HCT116 (cell line): ENCODE measurements around the gene TMPRSS3. TPM values are rescaled to one million over a fixed set of nuclear protein-coding genes. Genes with fewer than 3 reads are reported as not detected.

Experiments used
- ATAC-seq: fragments of 200-7000 bp; cut with Tn5 transposase; 2 replicates; pipeline ENCODE4 v1.9.1; 2020; ENCODE audit warnings: mild to moderate bottlenecking, moderate library complexity
- BruUV-seq: library from RNA; stranded (reverse); fragments of 400-500 nt; replicated peaks from 2 replicates; lab custom pipeline; 2021; lab: Mats Ljungman, UMichigan
- CTCF ChIA-PET: fragments of 300-600 bp; sonication (Branson Sonifier 250); formaldehyde crosslinking; loops from one replicate; lab custom pipeline; 2021; ENCODE audit warnings: antibody characterized with exemption; lab: Charles Lee
- POLR2A ChIA-PET: fragments of 300-600, 350-600 bp; sonication (Branson Sonifier 250); formaldehyde crosslinking; loops from one replicate; lab custom pipeline; 2021; ENCODE audit warnings: antibody characterized with exemption; lab: Charles Lee
- RAD21 ChIA-PET, 2 experiments: fragments of 300-600 bp; sonication (Branson Sonifier 250); formaldehyde crosslinking; loops; one replicate each; lab custom pipeline; 2023; ENCODE audit warnings: low total read pairs in 2 of 2; ENCODE audit not compliant: uncharacterized antibody in 2 of 2, unreplicated experiment in 2 of 2, low non-redundant PET in 1 of 2; lab: Charles Lee
- DNase-seq: peaks from one replicate; pipeline ENCODE4 v3.0.0-alpha.2; 2010; ENCODE audit warnings: low read depth, low spot score
- H2AFZ ChIP-seq: fragments of 200-600 bp; shearing (Covaris generic), sonication (generic); 2 replicates; pipeline ENCODE4 v1.6.1; 2017; ENCODE audit warnings: low read depth, mixed run types, mixed read lengths, antibody characterized with exemption, low read length; ENCODE audit not compliant: poor library complexity, severe bottlenecking
- H3K27ac ChIP-seq: 2 replicates; pipeline ENCODE4 v1.5.1; 2012; ENCODE audit warnings: low read depth, low read length
- H3K27me3 ChIP-seq: fragments of 200-600 bp; sonication (generic); 2 replicates; pipeline ENCODE4 v1.6.1; 2016; ENCODE audit warnings: mixed run types, low read length, mixed read lengths; ENCODE audit not compliant: insufficient read depth
- H3K36me3 ChIP-seq, 2 experiments: fragments of 200-500 bp in 1 of 2; fragments of 200-600 bp in 1 of 2; sonication (Bioruptor generic) in 1 of 2; sonication (generic) in 1 of 2; 2 replicates each; pipeline versions ENCODE4 v1.5.1 to v1.6.1; 2014 to 2016; ENCODE audit warnings: low read length in 2 of 2, inconsistent platforms in 1 of 2, mixed read lengths in 1 of 2, mixed run types in 1 of 2; ENCODE audit not compliant: insufficient read depth in 2 of 2, control insufficient read depth in 1 of 2
- H3K4me1 ChIP-seq, 2 experiments: fragments of 200-600 bp in 1 of 2; sonication (generic) in 1 of 2; 2 replicates each; pipeline versions ENCODE4 v1.5.1 to v1.6.1; 2012 to 2017; ENCODE audit warnings: low read length in 2 of 2, inconsistent platforms in 1 of 2, mild to moderate bottlenecking in 1 of 2, mixed read lengths in 1 of 2, mixed run types in 1 of 2, moderate library complexity in 1 of 2; ENCODE audit not compliant: insufficient read depth in 2 of 2, control insufficient read depth in 1 of 2
- H3K4me2 ChIP-seq: fragments of 200-600 bp; sonication (generic); 2 replicates; pipeline ENCODE4 v1.6.1; 2017; ENCODE audit warnings: mixed run types, low read length, mixed read lengths
- H3K4me3 ChIP-seq, 2 experiments: fragments of 200-600 bp in 1 of 2; sonication (generic) in 1 of 2; replicated peaks in 1 of 2; 2 replicates each; pipeline ENCODE4 v1.5.1; 2011 to 2016; ENCODE audit warnings: low read length in 2 of 2, control low read depth in 1 of 2, low read depth in 1 of 2, mild to moderate bottlenecking in 1 of 2, mixed read lengths in 1 of 2, mixed run types in 1 of 2
- H3K79me2 ChIP-seq: fragments of 200-600 bp; sonication (generic); 2 replicates; pipeline ENCODE4 v1.6.1; 2017; ENCODE audit warnings: mild to moderate bottlenecking, mixed run types, low read length, moderate library complexity, mixed read lengths; ENCODE audit not compliant: insufficient read depth
- H3K9ac ChIP-seq: fragments of 200-600 bp; sonication (generic); 2 replicates; pipeline ENCODE4 v1.6.1; 2016; ENCODE audit warnings: low read length, mixed read lengths
- H3K9me2 ChIP-seq: fragments of 200-600 bp; sonication (generic), shearing (Covaris generic); 2 replicates; pipeline ENCODE4 v1.6.1; 2017; ENCODE audit warnings: mixed run types, mild to moderate bottlenecking, moderate library complexity; ENCODE audit not compliant: insufficient read depth
- H3K9me3 ChIP-seq, 2 experiments: fragments of 200-500 bp in 1 of 2; fragments of 200-600 bp in 1 of 2; sonication (Bioruptor generic) in 1 of 2; sonication (generic) in 1 of 2; 2 replicates each; pipeline ENCODE4 v1.6.1; 2014 to 2017; ENCODE audit warnings: low read length in 2 of 2, mixed read lengths in 2 of 2, inconsistent platforms in 1 of 2, low read depth in 1 of 2, mild to moderate bottlenecking in 1 of 2, mixed run types in 1 of 2, moderate library complexity in 1 of 2; ENCODE audit not compliant: control insufficient read depth in 1 of 2, insufficient read depth in 1 of 2
- H4K20me1 ChIP-seq: fragments of 200-600 bp; sonication (generic), shearing (Covaris generic); 2 replicates; pipeline ENCODE4 v1.6.1; 2017; ENCODE audit warnings: mixed run types, mild to moderate bottlenecking, moderate library complexity; ENCODE audit not compliant: insufficient read depth
- CBX3 ChIP-seq: IDR thresholded peaks from 2 replicates; pipeline ENCODE4 v1.6.1; 2012; ENCODE audit warnings: low read depth
- CEBPB ChIP-seq: IDR thresholded peaks from 2 replicates; pipeline ENCODE4 v1.6.1; 2012; ENCODE audit warnings: low read depth
- EGR1 ChIP-seq: IDR thresholded peaks from 2 replicates; pipeline ENCODE4 v1.6.1; 2012; ENCODE audit warnings: low read depth
- EZH2phosphoT487 ChIP-seq: fragments of 200-600 bp; IDR thresholded peaks from 2 replicates; pipeline ENCODE4 v1.6.1; 2018; ENCODE audit warnings: antibody characterized with exemption, borderline replicate concordance
- FOSL1 ChIP-seq: IDR thresholded peaks from 2 replicates; pipeline ENCODE4 v1.6.1; 2012; ENCODE audit warnings: low read depth
- JUND ChIP-seq: IDR thresholded peaks from 2 replicates; pipeline ENCODE4 v1.6.1; 2012
- POLR2A ChIP-seq: IDR thresholded peaks from 2 replicates; pipeline ENCODE4 v1.7.0; 2011; ENCODE audit warnings: borderline replicate concordance; ENCODE audit not compliant: insufficient read depth, insufficient read length; ENCODE audit errors: extremely low read depth
- POLR2AphosphoS5 ChIP-seq: IDR thresholded peaks from 2 replicates; pipeline ENCODE4 v1.6.1; 2011; ENCODE audit warnings: mild to moderate bottlenecking, low read depth, low read length, moderate library complexity
- SIN3A ChIP-seq: IDR thresholded peaks from 2 replicates; pipeline ENCODE4 v1.6.1; 2012; ENCODE audit warnings: low read depth
- SP1 ChIP-seq: IDR thresholded peaks from 2 replicates; pipeline ENCODE4 v1.6.1; 2012; ENCODE audit warnings: low read depth
- SRF ChIP-seq: IDR thresholded peaks from 2 replicates; pipeline ENCODE4 v1.6.1; 2012; ENCODE audit warnings: low read depth
- TCF7L2 ChIP-seq: IDR thresholded peaks from 2 replicates; pipeline ENCODE4 v1.7.0; 2011; ENCODE audit warnings: borderline replicate concordance, inconsistent platforms; ENCODE audit not compliant: insufficient read depth, insufficient read length; ENCODE audit errors: extremely low read depth
- YY1 ChIP-seq: IDR thresholded peaks from 2 replicates; pipeline ENCODE4 v1.6.1; 2011; ENCODE audit warnings: low read length, low read depth, moderate library complexity, mild to moderate bottlenecking; ENCODE audit not compliant: insufficient replicate concordance; ENCODE audit errors: extremely low read depth
- ZFX ChIP-seq: fragments of 450-650 bp; IDR thresholded peaks from 2 replicates; pipeline ENCODE4 v1.6.1; 2017
- ZNF274 ChIP-seq: fragments of 200-500 bp; sonication (Bioruptor generic); IDR thresholded peaks from 2 replicates; pipeline ENCODE4 v1.6.1; 2014; ENCODE audit warnings: mild to moderate bottlenecking, low read depth, low read length, inconsistent platforms
- intact Hi-C: fragments of 100-400 bp; cut with micrococcal nuclease; formaldehyde crosslinking; loops from 2 replicates; pipeline ENCODE4 v1.10.0; 2022
- total RNA-seq: library from RNA; stranded (reverse); gene quantifications from one replicate; pipeline ENCODE4 v1.2.1, GENCODE V29; 2021; ENCODE audit not compliant: unreplicated experiment
- TF ChIP-seq, protein P1 (sequence below): IDR thresholded peaks from 2 replicates; pipeline ENCODE4 v1.6.1; 2012
- TF ChIP-seq, protein P2 (sequence below): IDR thresholded peaks from 2 replicates; pipeline ENCODE4 v1.6.1; 2012

TMPRSS3 gene
- total RNA-seq, 1 experiment from 2014 or later, result not detected

DNA sequence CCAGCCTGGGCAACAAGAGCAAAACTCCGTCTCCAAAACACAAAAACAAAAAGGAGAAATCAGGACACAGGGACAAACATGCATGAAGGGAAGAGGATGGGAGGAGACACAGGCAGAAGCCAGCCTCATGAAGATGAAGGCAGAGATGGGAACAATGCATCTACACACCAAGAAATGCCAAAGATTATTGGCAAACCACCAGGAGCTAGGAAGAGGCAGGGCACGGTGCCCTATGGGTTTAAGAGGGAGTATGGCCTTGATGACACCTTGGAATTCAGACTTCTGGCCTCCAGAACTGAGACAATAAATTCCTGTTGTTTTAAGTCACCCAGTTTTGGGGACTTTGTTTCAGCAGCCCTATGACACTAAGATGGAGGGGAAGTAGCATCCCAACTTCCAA is 5.2 kb downstream of the TMPRSS3 start (continued):
- TF ChIP-seq SIN3A (no peak), TCF7L2 (no peak), ZFX (no peak), FOSL1 (no peak), POLR2A (no peak), POLR2AphosphoS5 (no peak), CEBPB (no peak), YY1 (no peak)
- TF ChIP-seq, protein P1, sequence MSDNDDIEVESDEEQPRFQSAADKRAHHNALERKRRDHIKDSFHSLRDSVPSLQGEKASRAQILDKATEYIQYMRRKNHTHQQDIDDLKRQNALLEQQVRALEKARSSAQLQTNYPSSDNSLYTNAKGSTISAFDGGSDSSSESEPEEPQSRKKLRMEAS, result no peak
- TF ChIP-seq, all 23 proteins: peak for 0

DNA sequence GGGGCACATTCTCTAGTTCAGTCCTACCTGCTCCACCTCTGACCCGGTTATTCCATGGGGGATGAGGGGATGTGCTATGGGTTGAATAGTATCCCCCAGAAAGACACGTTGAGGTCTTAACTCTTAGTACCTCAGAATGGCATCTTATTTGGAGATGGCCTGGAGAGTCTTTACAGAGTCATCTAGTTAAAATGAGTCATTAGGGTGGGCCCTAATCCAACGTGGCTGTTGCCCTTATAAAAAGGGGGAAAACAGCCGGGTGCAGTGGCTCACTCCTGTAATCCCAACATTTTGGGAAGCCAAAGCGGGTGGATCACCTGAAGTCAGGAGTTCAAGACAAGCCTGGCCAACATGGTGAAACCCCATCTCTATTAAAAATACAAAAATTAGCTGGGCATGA is 5.7 kb downstream of the TMPRSS3 start:
- H3K4me2 ChIP-seq, result no peak overlapping the region
- no peak overlapping the region for H3K27ac ChIP-seq
- no peaks in the 10 kb centered on the region for H4K20me1 ChIP-seq
- peaks cover 0 to under 1% of the 10 kb centered on the region in 2 experiments; a peak in 1 of 4 replicates for H3K4me1 ChIP-seq
- no TSS peak for BruUV-seq
- ChIA-PET RAD21 (no interaction called here), CTCF (no interaction called here), POLR2A (no interaction called here)
- no peaks in the 10 kb centered on the region for H3K9me3 ChIP-seq
- intact Hi-C loops, result no loop called here
- H3K4me3 ChIP-seq, result no peak overlapping the region
- no peaks in the 10 kb centered on the region for H3K36me3 ChIP-seq
- H3K79me2 ChIP-seq, result no peaks in the 10 kb centered on the region
- no peaks in the 10 kb centered on the region for H3K9me2 ChIP-seq
- DNase-seq (no peak), ATAC-seq (no peak)
- H2AFZ ChIP-seq, result no peak overlapping the region
- H3K27me3 ChIP-seq, result peaks cover 3% of the 10 kb centered on the region; the same call in 1 of the 2 replicates
- H3K9ac ChIP-seq, result no peak overlapping the region
- TF ChIP-seq JUND (no peak), EGR1 (no peak), SP1 (no peak), EZH2phosphoT487 (no peak), YY1 (no peak), SRF (no peak), ZNF274 (no peak), CBX3 (no peak), ZFX (no peak)
- TF ChIP-seq, protein P2, sequence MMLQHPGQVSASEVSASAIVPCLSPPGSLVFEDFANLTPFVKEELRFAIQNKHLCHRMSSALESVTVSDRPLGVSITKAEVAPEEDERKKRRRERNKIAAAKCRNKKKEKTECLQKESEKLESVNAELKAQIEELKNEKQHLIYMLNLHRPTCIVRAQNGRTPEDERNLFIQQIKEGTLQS, result no peak
- TF ChIP-seq, protein P1, result no peak
